ENCODE measurements around the gene TAF13.
"Not testable (repeated sequence)": the region's sequence is repeated elsewhere in the genome, so short reads cannot be mapped to it uniquely, and the experiment has no call there.

TAF13 gene

GRCh38 chr1:109046671-109047070, 29.1 kb downstream of the TAF13 start:
- DNase-seq (ENCODE audit: low spot score), result no peak

DNA sequence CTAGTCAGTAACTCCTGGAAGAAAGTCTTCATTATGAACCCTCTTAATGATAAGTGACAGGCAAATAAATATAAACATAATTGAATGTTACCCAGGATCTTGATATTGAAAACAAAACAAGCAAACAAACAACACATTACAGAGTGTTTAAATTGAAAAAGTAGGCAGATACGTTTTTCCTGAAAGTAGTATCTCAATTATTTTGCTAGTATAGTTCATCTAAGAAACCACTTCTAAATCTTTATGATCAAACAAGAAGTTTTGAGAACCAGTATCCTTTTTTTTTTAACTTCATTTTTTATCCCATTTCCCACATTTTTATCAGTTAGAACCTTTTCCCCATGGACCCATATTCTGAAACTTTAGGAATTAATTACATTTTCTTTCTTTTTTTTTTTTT, 30.2 kb downstream of the TAF13 start:
- DNase-seq (ENCODE audit: low spot score), result no peak

GRCh38 chr1:109041621-109042468, 34.0 kb downstream of the TAF13 start, which contains the start of gene WDR47:
Gene WDR47 (minus strand): TSS chr1:109042102. CDS start chr1:109023512, 18,590 bp downstream.
- DNase-seq (ENCODE audit: low spot score), result peak; percentile 98

- DNase-seq (ENCODE audit: low spot score), result peak; percentile 21
These were observed 34.7 kb downstream of the TAF13 start for GRCh38 chr1:109040989-109041620.

DNA sequence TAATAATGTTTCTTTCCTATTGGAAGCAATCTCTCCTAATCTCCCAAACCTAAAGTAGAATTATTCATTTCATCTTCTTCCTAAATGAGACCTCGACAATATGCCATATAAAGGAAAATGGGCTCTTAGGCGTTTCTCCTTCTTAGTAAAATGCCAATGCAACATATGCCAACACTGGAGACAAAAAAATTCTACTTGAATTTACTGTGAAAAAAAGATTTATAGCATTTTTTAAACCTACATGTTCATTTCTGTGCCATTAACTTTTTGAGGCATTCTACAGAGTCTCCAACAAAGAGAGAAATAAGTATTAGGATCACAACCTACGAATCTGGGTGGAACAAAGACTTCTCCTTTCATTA, 35.2 kb downstream of the TAF13 start:
- DNase-seq (ENCODE audit: low spot score), result no peak

DNA sequence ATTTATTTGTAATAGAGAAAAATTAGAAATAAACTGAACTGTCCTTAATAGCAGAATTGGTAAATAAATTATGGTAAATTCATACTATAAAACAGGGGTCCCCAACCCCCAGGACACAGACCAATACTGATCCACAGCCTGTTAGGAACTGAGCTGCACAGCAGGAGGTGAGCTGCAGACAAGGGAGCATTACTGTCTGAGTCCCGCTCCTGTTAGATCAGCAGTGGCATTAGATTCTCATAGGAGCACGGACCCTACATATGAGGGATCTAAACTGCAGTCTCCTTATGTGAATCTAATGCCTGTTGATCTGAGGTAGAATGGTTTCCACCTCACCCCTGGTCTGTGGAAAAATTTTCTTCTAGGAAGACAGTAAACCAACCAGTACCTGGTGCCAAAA, 41.4 kb downstream of the TAF13 start:
- no peak for DNase-seq (ENCODE audit: low spot score)

GRCh38 chr1:109029493-109029892, 46.3 kb downstream of the TAF13 start:
- not testable (repeated sequence) for DNase-seq (ENCODE audit: low spot score)

DNA sequence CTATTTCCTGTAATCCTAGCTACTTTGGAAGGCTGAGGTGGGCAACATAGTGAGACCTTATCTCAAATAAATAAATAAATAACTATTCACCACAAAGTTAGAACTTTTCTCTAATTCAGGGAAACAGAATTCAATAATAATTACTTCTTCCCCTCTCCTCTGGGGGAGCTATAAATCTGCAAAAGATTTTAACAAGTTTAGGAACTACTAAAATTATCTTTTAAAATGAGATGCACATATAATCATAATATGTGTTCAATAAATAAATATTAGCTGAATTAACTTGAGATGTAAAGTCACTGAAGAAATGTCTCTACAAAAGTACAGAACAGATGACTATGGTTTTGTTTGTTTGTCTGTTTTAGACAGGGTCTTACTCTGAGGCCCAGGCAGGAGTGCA, 48.0 kb downstream of the TAF13 start:
- no peak for DNase-seq (ENCODE audit: low spot score)

GRCh38 chr1:109025694-109026093, 50.1 kb downstream of the TAF13 start:
- no peak for DNase-seq (ENCODE audit: low spot score)

GRCh38 chr1:109024646-109025045, 51.2 kb downstream of the TAF13 start:
- no peak for DNase-seq (ENCODE audit: low spot score)

- DNase-seq (ENCODE audit: low spot score), result no peak
These were observed 55.0 kb downstream of the TAF13 start for GRCh38 chr1:109020693-109021257.

DNA sequence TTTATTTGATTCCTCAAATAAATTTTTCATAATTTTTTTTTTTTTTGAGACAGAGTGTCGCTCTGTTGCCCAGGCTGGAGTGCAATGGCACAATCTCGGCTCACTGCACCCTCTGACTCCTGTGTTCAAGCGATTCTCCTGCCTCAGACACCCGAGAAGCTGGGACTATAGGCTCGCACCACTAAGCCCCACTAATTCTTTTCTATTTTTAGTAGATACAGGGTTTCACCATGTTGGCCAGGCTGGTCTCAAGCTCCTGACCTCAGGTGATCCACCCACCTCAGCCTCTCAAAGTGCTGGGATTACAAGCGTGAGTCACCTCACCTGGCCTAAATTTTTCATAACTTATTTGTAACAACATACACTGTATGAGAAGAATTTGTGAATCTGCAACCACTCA, 58.1 kb downstream of the TAF13 start:
- DNase-seq (ENCODE audit: low spot score), result not testable (repeated sequence)

DNA sequence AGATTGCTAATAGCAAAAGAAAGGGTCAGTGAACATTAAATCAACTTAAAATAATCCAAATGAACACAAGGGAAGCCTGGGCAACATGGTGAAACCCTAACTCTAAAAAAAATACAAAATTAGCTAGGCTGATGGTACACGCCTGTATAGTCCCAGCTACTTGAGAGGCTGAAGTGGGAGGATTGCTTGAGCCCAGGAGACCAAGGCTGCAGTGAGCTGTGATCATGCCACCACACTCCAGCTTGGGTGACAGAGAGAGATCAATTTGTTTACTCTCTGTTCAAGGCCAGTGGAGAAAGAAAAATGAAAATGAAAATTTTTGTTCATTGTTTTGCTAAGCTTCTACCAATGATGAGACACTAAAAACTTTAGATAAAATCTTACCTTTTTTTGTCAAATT, 58.7 kb downstream of the TAF13 start:
- DNase-seq (ENCODE audit: low spot score), result no peak

Data from kidney tubule cell (primary cell).